GM18517 (cell line): ENCODE results near the gene MMEL1.
"Not testable (repeated sequence)": the region's sequence is repeated elsewhere in the genome, so short reads cannot be mapped to it uniquely, and the experiment has no call there.

Experiments
- ATAC-seq: cut with Tn5 transposase; IDR thresholded peaks from one replicate; pipeline ENCODE4 v1.9.1; 2021; ENCODE audit warnings: mild to moderate bottlenecking, moderate library complexity; ENCODE audit not compliant: unreplicated experiment

Gene MMEL1

DNA sequence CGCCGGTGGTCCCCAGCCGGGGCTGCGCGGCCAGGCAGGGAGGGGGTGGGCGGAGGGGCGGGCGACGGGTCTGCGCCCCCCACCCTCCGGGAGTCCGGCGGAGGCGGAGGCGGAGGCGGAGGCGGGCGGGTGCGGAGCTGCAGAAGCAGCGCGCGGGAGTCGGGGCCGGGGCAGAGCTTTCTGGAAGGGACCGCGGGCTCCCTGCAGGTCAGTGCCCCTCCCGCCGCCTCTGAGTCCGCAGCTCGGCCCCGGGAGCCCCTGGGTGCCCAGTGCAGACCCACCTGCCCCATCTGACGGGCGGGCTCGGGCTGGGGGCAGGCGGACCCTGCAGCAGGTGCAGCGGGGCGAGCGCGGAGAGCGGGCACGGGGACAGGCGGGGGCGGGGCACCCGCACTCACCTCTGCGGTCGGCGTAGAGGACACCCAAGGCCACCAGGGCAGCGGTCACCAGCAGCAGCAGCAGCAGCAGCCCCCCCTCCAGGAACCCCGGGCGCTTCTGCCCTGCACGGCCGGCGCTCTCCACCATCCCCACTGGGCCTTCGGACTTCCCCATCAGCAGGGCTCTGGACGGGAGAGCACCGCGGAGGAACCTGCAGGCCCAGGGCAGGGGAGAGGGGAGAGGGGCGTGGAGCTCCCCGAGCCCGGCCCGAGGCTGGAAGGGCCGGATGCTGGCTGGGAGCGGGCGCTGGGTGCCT is 3.7 kb downstream of the MMEL1 start:
- ATAC-seq: no peak

- no peak for ATAC-seq
Measured at GRCh38 chr1:2628191-2628932, 4.5 kb downstream of the MMEL1 start.

DNA sequence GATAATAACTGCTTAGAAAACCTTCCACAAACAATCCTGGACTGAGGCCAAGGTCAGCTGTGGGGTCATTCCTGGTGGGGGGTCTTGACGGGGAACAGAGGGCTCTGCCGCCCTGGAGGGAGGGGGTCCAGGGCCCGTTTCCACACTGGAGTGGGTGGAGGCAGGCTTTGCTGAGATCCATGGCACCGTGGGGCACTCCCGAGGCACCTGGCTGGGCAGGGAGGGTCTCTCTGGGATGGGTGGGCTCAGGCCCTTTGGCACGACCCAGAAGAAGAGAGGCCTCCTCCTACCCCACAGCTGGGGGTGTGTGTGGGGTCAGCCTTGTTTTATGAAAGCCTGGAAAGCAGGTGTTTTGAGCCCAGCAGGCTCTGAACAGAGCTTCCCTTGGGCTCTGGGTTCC is 5.1 kb downstream of the MMEL1 start:
- no peak for ATAC-seq

DNA sequence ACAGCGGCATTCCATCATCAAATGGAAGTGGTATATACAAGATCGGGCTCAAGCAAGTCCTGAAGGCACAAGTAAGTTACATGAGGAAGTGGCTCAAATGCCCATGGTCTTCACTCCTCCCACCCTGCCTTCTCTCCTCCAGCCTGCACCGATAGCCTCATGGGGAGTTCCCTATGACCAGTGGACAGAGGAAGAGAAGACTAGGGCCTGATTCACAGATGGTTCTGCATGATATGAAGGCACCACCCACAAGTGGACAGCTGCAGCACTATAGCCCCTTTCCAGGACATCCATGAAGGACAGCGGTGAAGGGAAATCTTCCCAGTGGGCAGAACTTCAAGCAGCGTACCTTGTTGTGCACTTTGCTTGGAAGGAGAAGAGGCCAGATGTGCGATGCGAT is 7.1 kb downstream of the MMEL1 start:
- ATAC-seq: not testable (repeated sequence)

DNA sequence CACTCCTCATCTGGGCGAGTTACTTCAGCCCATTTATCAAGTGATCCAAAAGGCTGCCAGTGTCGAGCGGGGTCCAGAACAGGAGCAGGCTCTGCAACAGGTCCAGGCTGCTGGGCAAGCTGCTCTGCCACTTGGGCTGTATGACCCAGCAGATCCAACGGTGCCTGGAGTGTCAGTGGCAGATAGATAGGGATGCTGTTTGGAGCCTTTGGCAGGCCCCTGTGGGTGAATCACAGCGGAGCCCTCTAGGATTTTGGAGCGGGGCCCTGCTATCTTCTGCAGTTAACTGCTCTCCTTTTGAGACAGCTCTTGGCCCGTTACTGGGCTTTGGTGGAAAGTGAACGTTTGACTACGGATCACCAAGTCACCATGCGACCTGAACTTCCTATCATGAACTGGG is 7.5 kb downstream of the MMEL1 start:
- no peak for ATAC-seq

GRCh38 chr1:2624735-2625300 is 8.0 kb downstream of the MMEL1 start:
- no peak for ATAC-seq

GRCh38 chr1:2623571-2624337 is 9.1 kb downstream of the MMEL1 start:
- ATAC-seq: no peak

DNA sequence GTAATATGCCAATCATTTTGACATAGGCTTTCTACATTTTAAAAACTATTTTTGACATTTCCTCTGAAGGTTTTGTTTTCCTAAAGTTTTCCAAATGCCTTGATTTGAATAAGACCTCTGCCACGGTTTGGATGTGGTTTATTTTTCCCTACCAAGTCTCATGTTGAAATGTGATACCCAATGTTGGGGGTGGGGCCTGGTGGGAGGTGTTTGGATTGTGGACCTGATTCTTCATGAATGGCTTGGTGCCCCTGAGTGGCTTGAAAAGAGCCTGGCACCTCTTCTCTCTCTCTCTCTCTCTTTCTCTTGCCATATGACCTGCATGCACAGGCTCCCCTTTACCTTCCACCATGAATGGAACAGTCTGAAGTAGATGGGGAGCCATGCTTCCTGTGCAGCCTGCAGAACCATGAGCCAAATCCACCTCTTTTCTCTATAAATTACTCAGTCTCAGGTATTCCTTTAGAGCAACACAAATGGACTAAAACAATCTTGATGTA is 14.8 kb downstream of the MMEL1 start:
- no peak for ATAC-seq

DNA sequence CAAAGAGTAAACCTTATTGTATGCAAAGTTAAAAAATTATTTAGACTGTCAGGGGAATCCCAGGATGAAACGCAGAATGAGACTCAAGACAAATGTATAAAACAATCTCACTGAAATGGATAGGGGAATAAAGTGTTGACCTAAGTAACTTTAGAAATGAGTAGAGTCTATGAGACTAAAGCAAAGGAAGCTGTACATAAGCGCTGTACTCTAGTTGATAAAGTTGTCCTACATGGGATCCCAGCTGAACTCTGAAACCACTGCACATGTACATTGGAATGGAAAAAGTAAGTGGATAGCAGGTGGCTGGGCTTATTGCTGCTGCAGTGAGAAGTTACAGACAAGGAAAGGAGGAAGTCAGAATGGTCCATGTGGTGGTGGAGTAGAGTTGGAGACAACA is 18.7 kb downstream of the MMEL1 start:
- ATAC-seq: no peak

DNA sequence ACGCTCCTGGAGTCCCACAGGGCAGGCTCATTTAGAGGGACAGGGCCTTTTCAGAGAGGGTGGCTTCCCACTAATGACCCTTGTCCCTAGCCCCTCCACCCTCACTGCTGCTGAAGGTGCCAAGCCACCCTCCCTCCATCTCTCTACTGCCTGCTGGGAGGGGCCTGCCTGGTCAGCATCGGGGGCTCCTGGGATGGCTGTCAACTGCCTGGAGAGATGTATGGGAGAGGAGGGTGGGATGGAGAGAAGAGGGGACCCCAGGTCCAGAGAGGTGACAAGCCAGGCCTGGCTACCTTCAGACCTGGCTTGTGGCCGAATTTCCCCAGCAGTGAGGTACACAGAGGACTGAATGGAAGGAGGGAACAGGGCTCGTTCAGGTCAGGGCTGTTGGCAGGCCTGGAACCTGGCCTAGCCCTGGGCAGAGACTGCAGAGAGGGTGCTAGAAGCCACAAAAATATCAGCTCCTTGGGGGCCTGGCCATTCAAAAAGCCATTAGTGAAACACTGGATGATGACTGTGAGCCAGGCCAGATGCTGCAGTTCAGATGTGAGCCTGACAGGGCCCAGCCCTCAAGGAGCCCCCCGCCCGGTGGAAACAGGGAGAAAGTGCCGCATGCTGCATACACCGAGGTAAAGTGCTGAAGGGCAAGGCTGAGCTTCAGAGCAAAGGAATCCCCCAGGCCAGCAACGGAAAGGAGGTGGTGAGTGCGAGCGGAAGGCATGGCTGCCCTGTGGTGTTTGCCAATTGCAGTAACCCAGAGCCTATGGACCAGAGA is 20.0 kb downstream of the MMEL1 start:
- ATAC-seq: no peak

- no peak for ATAC-seq
Measured at GRCh38 chr1:2611621-2612437, 21.0 kb downstream of the MMEL1 start.

DNA sequence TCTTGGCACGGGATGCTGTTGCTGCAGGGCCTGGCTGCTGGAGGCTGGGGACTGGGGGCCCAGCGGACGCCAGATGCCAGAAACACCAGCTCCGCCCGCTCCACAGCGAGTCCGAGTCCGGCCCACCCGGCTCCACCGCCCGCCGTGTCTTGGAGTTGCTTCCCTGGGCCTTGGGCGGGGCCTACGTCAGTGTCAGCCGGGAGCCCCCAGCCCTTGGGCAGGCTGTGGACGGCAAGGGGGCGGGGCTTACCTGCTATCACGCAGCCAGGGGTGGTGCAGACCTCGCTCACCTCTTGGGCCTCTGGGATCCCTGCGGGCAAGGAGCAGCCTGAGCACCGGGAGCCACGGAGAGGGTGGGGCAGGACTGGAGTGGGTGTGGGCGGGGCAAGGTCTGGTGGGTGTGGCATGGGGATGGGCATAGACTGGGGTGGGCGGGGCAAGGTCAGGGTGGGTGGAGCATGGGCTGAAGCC is 21.8 kb downstream of the MMEL1 start:
- no peak for ATAC-seq

DNA sequence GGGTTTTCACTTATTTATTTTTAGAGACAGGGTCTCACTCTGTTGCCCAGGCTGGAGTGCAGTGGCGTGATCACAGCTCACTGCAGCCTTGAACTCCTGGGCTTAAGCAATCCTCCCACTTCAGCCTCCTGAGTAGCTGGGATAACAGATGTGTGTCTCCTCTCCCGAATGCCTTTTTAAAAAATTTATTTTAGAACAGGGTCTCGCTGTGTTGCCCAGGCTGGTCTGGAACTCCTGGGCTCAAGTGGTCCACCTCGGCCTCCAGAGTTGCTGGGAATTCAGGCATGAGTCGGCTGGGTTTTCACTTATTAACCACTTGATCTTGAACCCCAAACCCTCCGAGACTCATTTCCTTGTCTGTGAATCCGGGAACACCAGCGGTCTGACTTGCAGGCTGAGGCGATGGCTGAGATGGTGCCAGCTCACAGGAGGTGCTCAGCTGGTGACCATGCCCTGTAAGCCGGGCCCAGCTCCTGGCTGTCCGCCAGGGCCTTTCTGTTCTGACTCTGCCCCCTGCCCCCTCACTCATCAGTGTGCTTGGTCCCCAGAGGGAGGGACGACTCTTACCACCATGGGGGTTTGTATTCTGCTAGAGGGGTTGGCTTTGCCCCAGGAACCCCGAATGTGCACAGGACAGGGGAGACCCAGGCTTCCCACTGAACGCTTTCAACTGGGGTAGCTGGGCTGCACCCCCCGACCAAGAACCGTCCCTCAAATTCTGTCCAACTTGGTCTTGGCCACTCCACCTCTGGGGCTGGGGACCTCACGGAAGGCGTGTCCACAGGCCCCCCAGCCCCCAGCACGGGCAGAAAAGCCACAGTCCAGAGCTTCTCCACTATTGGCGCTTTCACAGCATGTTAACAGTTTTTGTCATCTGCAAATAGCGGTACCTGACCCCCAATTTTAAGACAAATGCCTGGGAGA is 22.5 kb downstream of the MMEL1 start:
- no peak for ATAC-seq

- no peak for ATAC-seq
Measured at GRCh38 chr1:2609319-2610035, 23.3 kb downstream of the MMEL1 start.

DNA sequence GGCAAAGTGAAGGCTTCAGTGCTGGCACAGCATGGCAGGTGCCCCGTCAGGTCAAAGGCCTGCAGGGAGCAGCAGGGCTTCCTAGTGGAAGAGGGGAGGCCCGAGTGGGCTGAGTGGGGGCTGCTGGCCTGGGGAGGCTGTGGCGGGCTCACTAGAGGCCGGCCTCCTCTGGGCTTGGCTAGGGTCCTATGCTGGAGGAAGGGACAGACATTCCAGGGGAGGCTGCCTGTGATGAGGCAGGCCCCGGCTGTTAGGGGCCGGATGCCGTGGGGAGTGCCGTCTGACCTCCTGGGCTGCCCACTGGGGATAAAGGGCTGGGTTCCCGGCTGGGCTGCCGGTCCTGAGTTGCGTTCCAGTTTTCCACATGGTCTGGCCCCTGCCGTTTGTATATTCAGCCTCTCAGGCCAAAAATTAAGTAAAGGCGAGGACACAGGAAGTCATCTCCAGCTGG is 25.1 kb downstream of the MMEL1 start:
- ATAC-seq: no peak

DNA sequence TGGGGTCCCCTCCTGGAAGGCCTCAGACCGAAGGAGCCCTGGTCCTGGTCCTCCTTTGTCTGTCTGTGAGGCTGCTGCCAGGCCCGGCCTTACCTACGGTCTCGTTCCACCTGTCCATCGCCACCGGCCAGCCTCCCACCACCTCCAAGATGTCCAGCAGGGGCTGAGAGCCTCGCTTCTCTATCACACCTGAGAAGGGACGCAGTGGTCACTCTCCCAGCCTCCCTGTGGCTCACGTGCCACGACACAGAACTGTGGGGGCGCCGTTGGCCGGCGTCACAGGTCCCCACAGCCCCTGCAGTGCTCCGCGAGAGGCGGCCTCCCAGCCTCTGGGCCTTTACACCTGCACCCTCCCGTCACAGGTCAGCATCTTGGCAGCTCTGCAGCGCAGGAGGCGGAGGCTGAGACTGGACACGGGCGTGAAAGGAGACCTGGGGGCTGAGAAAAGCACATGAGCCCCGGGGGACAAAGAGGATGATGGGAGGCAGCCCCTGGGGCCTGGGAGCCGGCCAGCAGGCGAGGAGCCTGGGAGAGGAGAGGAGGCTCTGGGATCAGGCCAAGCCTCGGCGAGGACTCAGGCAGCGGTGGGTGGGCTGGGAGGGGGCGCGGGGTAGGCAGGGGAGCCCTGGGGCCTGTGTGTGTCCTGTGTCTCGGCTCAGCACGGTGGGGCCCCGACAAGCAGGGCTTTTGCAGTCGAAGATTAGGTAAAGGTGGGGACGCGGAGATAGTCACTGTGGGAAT is 25.8 kb downstream of the MMEL1 start:
- no peak for ATAC-seq

GRCh38 chr1:2606396-2606880 is 26.4 kb downstream of the MMEL1 start:
- ATAC-seq: no peak
